Esophagus (tissue), 2 donors: ENCODE measurements around the gene ICAM4. TPM values are rescaled to one million over a fixed set of nuclear protein-coding genes. Genes with fewer than 3 reads are reported as not detected.

Source experiments
- H3K27ac ChIP-seq, 2 donors: one replicate each; pipeline ENCODE4 v1.5.1; 2013; ENCODE audit warnings: low read depth in 2 of 2, mild to moderate bottlenecking in 2 of 2, inconsistent platforms in 1 of 2, low read length in 1 of 2, moderate library complexity in 1 of 2
- H3K27me3 ChIP-seq, 2 donors: one replicate each; pipeline ENCODE4 v1.6.1; 2013; ENCODE audit warnings: low read length in 2 of 2, control low read depth in 1 of 2, mild to moderate bottlenecking in 1 of 2; ENCODE audit not compliant: insufficient read depth in 2 of 2, control insufficient read depth in 1 of 2
- H3K36me3 ChIP-seq, 2 donors: one replicate each; pipeline ENCODE4 v1.6.1; 2013; ENCODE audit warnings: low read length in 1 of 2; ENCODE audit not compliant: control insufficient read depth in 2 of 2, insufficient read depth in 2 of 2
- H3K4me1 ChIP-seq, 2 donors: one replicate each; pipeline ENCODE4 v1.6.1; 2013; ENCODE audit warnings: low read length in 1 of 2; ENCODE audit not compliant: control insufficient read depth in 2 of 2, insufficient read depth in 2 of 2
- H3K4me3 ChIP-seq, 2 donors: one replicate each; pipeline ENCODE4 v1.5.1; 2013; ENCODE audit warnings: low read length in 2 of 2, mild to moderate bottlenecking in 2 of 2, low read depth in 1 of 2, moderate library complexity in 1 of 2
- H3K9me3 ChIP-seq, 2 donors: one replicate each; pipeline ENCODE4 v1.6.1; 2013; ENCODE audit warnings: mild to moderate bottlenecking in 2 of 2, low read depth in 1 of 2, low read length in 1 of 2, moderate library complexity in 1 of 2; ENCODE audit not compliant: control insufficient read depth in 2 of 2, insufficient read depth in 1 of 2
- WGBS, 2 donors: extraction: QIAGEN DNeasy Blood & Tissue Kit; methylation state at CpG; one replicate each; pipeline ENCODE4 v1.1.7; 2013; 5-methylcytosine and 5-hydroxymethylcytosine counted together
- polyA plus RNA-seq, 2 donors: library from polyadenylated mRNA; stranded (reverse); fragments of 200-250 nt; gene quantifications; one replicate each; pipeline ENCODE4 v1.2.3, GENCODE V29; 2013
- donor health status: healthy with polysubstance abuse.
- donor health status: Bipolar disorder and iron deficiency.

ICAM4 gene
- polyA plus RNA-seq, 2 donors = 0.12 to 0.26 TPM

- 80 to 86% methylated on average over 7 of the region's 7 CpGs for WGBS, 2 donors
- Histone ChIP-seq H3K36me3 (no peaks in the 10 kb centered on the region), H3K9me3 (no peaks in the 10 kb centered on the region), H3K27me3 (no peaks in the 10 kb centered on the region), H3K27ac (no peak overlapping the region), H3K4me3 (no peak overlapping the region), H3K4me1 (peaks cover 5 to 7% of the 10 kb centered on the region in 2 donors)
Measured at GRCh38 chr19:10266706-10267105, 20.0 kb upstream of the ICAM4 start.

- no peaks in the 10 kb centered on the region for H3K36me3 ChIP-seq
- peaks cover 5 to 7% of the 10 kb centered on the region in 2 donors for H3K4me1 ChIP-seq
- H3K4me3 ChIP-seq = no peak overlapping the region
- WGBS, 2 donors = 58 to 68% methylated on average over 5 to 6 of the region's 6 CpGs
- no peaks in the 10 kb centered on the region for H3K9me3 ChIP-seq
- peak overlapping the region in 1 of 2 donors; percentile 53 for H3K27ac ChIP-seq
- no peaks in the 10 kb centered on the region for H3K27me3 ChIP-seq
Measured at GRCh38 chr19:10268071-10268470, 18.7 kb upstream of the ICAM4 start.

GRCh38 chr19:10269333-10270179, 17.2 kb upstream of the ICAM4 start:
- H3K36me3 ChIP-seq = no peaks in the 10 kb centered on the region
- no peaks in the 10 kb centered on the region for H3K9me3 ChIP-seq
- peak overlapping the region; percentile 46 to 51 for H3K4me3 ChIP-seq
- WGBS, 2 donors = 3% methylated on average over 59 of the region's 59 CpGs
- peaks cover 5 to 7% of the 10 kb centered on the region in 2 donors for H3K4me1 ChIP-seq
- H3K27me3 ChIP-seq = no peaks in the 10 kb centered on the region
- peak overlapping the region; percentile 73 to 86 for H3K27ac ChIP-seq

GRCh38 chr19:10270180-10270615, 16.6 kb upstream of the ICAM4 start:
- peaks cover 5 to 7% of the 10 kb centered on the region in 2 donors for H3K4me1 ChIP-seq
- H3K27ac ChIP-seq = peak overlapping the region; percentile 73 to 86
- H3K27me3 ChIP-seq = no peaks in the 10 kb centered on the region
- H3K9me3 ChIP-seq = no peaks in the 10 kb centered on the region
- peak overlapping the region; percentile 46 to 51 for H3K4me3 ChIP-seq
- no peaks in the 10 kb centered on the region for H3K36me3 ChIP-seq
- 2 to 3% methylated on average over 37 of the region's 37 CpGs for WGBS, 2 donors

GRCh38 chr19:10270616-10271394, 15.9 kb upstream of the ICAM4 start, which contains the start of gene ICAM1:
Gene ICAM1 (plus strand): TSS chr19:10271120. CDS start chr19:10271160, 40 bp downstream.
- Histone ChIP-seq H3K4me1 (peaks cover 5 to 7% of the 10 kb centered on the region in 2 donors), H3K9me3 (no peaks in the 10 kb centered on the region), H3K27ac (peak within 1 kb of the TSS; percentile 73 to 86), H3K36me3 (no peaks in the 10 kb centered on the region), H3K27me3 (no peaks in the 10 kb centered on the region), H3K4me3 (peak within 1 kb of the TSS; percentile 46 to 51)
- 2 to 3% methylated on average over 51 of the region's 51 CpGs for WGBS, 2 donors

GRCh38 chr19:10271543-10272086, 15.1 kb upstream of the ICAM4 start:
- Histone ChIP-seq H3K27me3 (no peaks in the 10 kb centered on the region), H3K36me3 (no peaks in the 10 kb centered on the region), H3K4me3 (peak overlapping the region; percentile 42 to 46), H3K9me3 (no peaks in the 10 kb centered on the region), H3K27ac (peak overlapping the region; percentile 73 to 86), H3K4me1 (peaks cover 5 to 7% of the 10 kb centered on the region in 2 donors)
- WGBS, 2 donors = 27 to 30% methylated on average over 12 of the region's 12 CpGs

- no peaks in the 10 kb centered on the region for H3K27me3 ChIP-seq
- no peaks in the 10 kb centered on the region for H3K9me3 ChIP-seq
- H3K27ac ChIP-seq = no peak overlapping the region
- H3K36me3 ChIP-seq = no peaks in the 10 kb centered on the region
- H3K4me3 ChIP-seq = no peak overlapping the region
- peaks cover 5 to 7% of the 10 kb centered on the region in 2 donors for H3K4me1 ChIP-seq
- WGBS, 2 donors = 83 to 88% methylated on average over 10 of the region's 10 CpGs
Measured at GRCh38 chr19:10274589-10274988, 12.2 kb upstream of the ICAM4 start.

GRCh38 chr19:10277795-10278589, 8.8 kb upstream of the ICAM4 start:
- Histone ChIP-seq H3K4me1 (no peaks in the 10 kb centered on the region), H3K27ac (no peak overlapping the region), H3K9me3 (no peaks in the 10 kb centered on the region), H3K27me3 (no peaks in the 10 kb centered on the region), H3K36me3 (no peaks in the 10 kb centered on the region), H3K4me3 (no peak overlapping the region)
- WGBS, 2 donors = 82 to 93% methylated on average over 9 of the region's 9 CpGs

- Histone ChIP-seq H3K27ac (no peak overlapping the region), H3K36me3 (peaks cover 0 to 4% of the 10 kb centered on the region in 2 donors)
- 97 to 100% methylated on average over 1 of the region's 1 CpG for WGBS, 2 donors
Measured at GRCh38 chr19:10278935-10279334, 7.8 kb upstream of the ICAM4 start.

More at GRCh38 chr19:10278935-10279334, 7.8 kb upstream of the ICAM4 start:
- no peaks in the 10 kb centered on the region for H3K27me3 ChIP-seq
- peaks cover 0 to 3% of the 10 kb centered on the region in 2 donors for H3K4me1 ChIP-seq
- H3K9me3 ChIP-seq = no peaks in the 10 kb centered on the region
- no peak overlapping the region for H3K4me3 ChIP-seq
